Stomach (tissue), 9 donors: Measurements from ENCODE around the gene SPTBN5. TPM values are rescaled to one million over a fixed set of nuclear protein-coding genes. Genes with fewer than 3 reads are reported as not detected.

ENCODE experiments used
- DNase-seq, 2 donors: peaks; one replicate each; pipeline versions ENCODE4 v3.0.0 to v3.0.0-alpha.2; 2013 to 2019
- H3K27ac ChIP-seq, 5 donors: fragments of 200-600 bp in 4 of 5; sonication (generic) in 4 of 5; one replicate each; pipeline ENCODE4 v1.5.1; 2013 to 2019; ENCODE audit warnings: mild to moderate bottlenecking in 1 of 5, moderate library complexity in 1 of 5
- H3K27me3 ChIP-seq, 3 donors: fragments of 200-600 bp; sonication (generic); one replicate each; pipeline ENCODE4 v1.5.1; 2017 to 2019; ENCODE audit warnings: mixed run types in 1 of 3
- H3K36me3 ChIP-seq, 4 donors: fragments of 200-600 bp; sonication (generic); 1 replicate in 3 of 4; 2 replicates in 1 of 4; pipeline ENCODE4 v1.5.1; 2016 to 2019
- H3K4me1 ChIP-seq, 4 donors: fragments of 200-600 bp; sonication (generic); one replicate each; pipeline ENCODE4 v1.5.1; 2016 to 2019
- H3K4me3 ChIP-seq, 4 donors: fragments of 200-600 bp; sonication (generic) in 3 of 4; one replicate each; pipeline ENCODE4 v1.5.1; 2016 to 2019; ENCODE audit warnings: mild to moderate bottlenecking in 1 of 4
- H3K9me3 ChIP-seq, 4 donors: fragments of 200-600 bp; sonication (generic); one replicate each; pipeline ENCODE4 v1.5.1; 2016 to 2019
- CTCF ChIP-seq, 7 experiments: fragments of 450-650 bp in 4 of 7; fragments of 200-600 bp in 3 of 7; sonication (generic) in 3 of 7; IDR thresholded peaks; one replicate each; pipeline ENCODE4 v1.5.1; 2016 to 2019; ENCODE audit warnings: antibody characterized with exemption in 7 of 7, control low read depth in 2 of 7, mild to moderate bottlenecking in 1 of 7
- EP300 ChIP-seq: sonication (generic); formaldehyde crosslinking; IDR thresholded peaks from one replicate; pipeline ENCODE4 v1.6.1; 2017; ENCODE audit warnings: antibody characterized with exemption
- POLR2A ChIP-seq, 4 donors: fragments of 450-650 bp; IDR thresholded peaks; one replicate each; pipeline ENCODE4 v1.6.1; 2016; ENCODE audit warnings: antibody characterized with exemption in 4 of 4, control low read depth in 2 of 4, mild to moderate bottlenecking in 1 of 4, moderate library complexity in 1 of 4
- POLR2AphosphoS5 ChIP-seq, 3 donors: sonication (generic); formaldehyde crosslinking; IDR thresholded peaks; one replicate each; pipeline ENCODE4 v1.6.1; 2016; ENCODE audit warnings: antibody characterized with exemption in 3 of 3
- WGBS, 5 donors: extraction: QIAGEN DNeasy Blood & Tissue Kit in 3 of 5; methylation state at CpG; one replicate each; pipeline versions ENCODE4 v1.1.5 to v1.1.7; 2013 to 2018; 5-methylcytosine and 5-hydroxymethylcytosine counted together
- intact Hi-C: fragments of 100-400 bp; cut with DNase I; formaldehyde crosslinking; loops from one replicate; pipeline ENCODE4 v1.15.1; 2023; ENCODE audit warnings: low total_unique reads
- polyA plus RNA-seq, 3 donors: library from polyadenylated mRNA; stranded (reverse); fragments of 200-250 nt; gene quantifications; one replicate each; pipeline ENCODE4 v1.2.3, GENCODE V29; 2013
- small RNA-seq, 4 donors: library from RNA; depleted of rRNA; stranded (forward); fragments of <200 nt; gene quantifications; one replicate each; pipeline ENCODE3, GENCODE V24; 2016
- total RNA-seq, 5 donors: library from RNA; depleted of rRNA; stranded (reverse); fragments of >200 nt; gene quantifications; one replicate each; pipeline versions ENCODE4 v1.1.0 to v1.2.3, GENCODE V29; 2014 to 2016
- donor health status: healthy with polysubstance abuse.
- donor health status: Bipolar disorder and iron deficiency.
- donor health status: healthy.

The SPTBN5 gene
- total and polyA plus RNA-seq, 8 donors, result 0.29 to 4.9 (median 2.6) TPM; not detected in 1

GRCh38 chr15:41801850-41802455 is 91.9 kb downstream of the SPTBN5 start:
- Histone ChIP-seq H3K27ac (no peak overlapping the region), H3K27me3 (no peaks in the 10 kb centered on the region), H3K4me3 (no peak overlapping the region), H3K4me1 (peaks cover 8 to 40% (median 22%) of the 10 kb centered on the region in 4 donors), H3K9me3 (no peaks in the 10 kb centered on the region), H3K36me3 (peaks cover 0 to 36% (median 29%) of the 10 kb centered on the region in 4 donors)
- no peak for DNase-seq
- intact Hi-C loops, result no loop called here
- WGBS, 5 donors, result 88 to 99% (median 94%) methylated on average over 3 of the region's 3 CpGs
- TF ChIP-seq POLR2A (IDR thresholded peaks at IDR 0.05) (no peak), CTCF (IDR thresholded peaks at IDR 0.05) (no peak), POLR2AphosphoS5 (IDR thresholded peaks at IDR 0.05) (no peak), EP300 (no peak)

GRCh38 chr15:41801185-41801584 is 92.7 kb downstream of the SPTBN5 start:
- 88 to 94% (median 89%) methylated on average over 3 of the region's 3 CpGs for WGBS, 5 donors
- DNase-seq, result no peak

GRCh38 chr15:41799488-41799805 is 94.4 kb downstream of the SPTBN5 start:
- Histone ChIP-seq H3K27me3 (no peaks in the 10 kb centered on the region), H3K27ac (no peak overlapping the region), H3K9me3 (no peaks in the 10 kb centered on the region), H3K4me1 (peaks cover 15 to 36% (median 24%) of the 10 kb centered on the region in 4 donors), H3K4me3 (no peak overlapping the region), H3K36me3 (peaks cover 0 to 30% (median 26%) of the 10 kb centered on the region in 4 donors)
- 82 to 93% (median 89%) methylated on average over 5 of the region's 5 CpGs for WGBS, 5 donors
- no peak for TF ChIP-seq CTCF (IDR thresholded peaks at IDR 0.05)
- TF ChIP-seq POLR2A (IDR thresholded peaks at IDR 0.05), result no peak
- TF ChIP-seq POLR2AphosphoS5 (IDR thresholded peaks at IDR 0.05), result no peak
- no peak for TF ChIP-seq EP300
- DNase-seq, result no peak
- intact Hi-C loops, result no loop called here

More at GRCh38 chr15:41801185-41801584, 92.7 kb downstream of the SPTBN5 start:
- no peak for TF ChIP-seq POLR2AphosphoS5 (IDR thresholded peaks at IDR 0.05)
- no peak for TF ChIP-seq POLR2A (IDR thresholded peaks at IDR 0.05)
- no peak for TF ChIP-seq EP300
- TF ChIP-seq CTCF (IDR thresholded peaks at IDR 0.05), result no peak
- intact Hi-C loops, result no loop called here
- Histone ChIP-seq H3K4me3 (no peak overlapping the region), H3K9me3 (no peaks in the 10 kb centered on the region), H3K27me3 (no peaks in the 10 kb centered on the region), H3K36me3 (peaks cover 0 to 36% (median 29%) of the 10 kb centered on the region in 4 donors), H3K4me1 (peaks cover 10 to 40% (median 25%) of the 10 kb centered on the region in 4 donors), H3K27ac (no peak overlapping the region)

GRCh38 chr15:41798607-41799487 is 95.0 kb downstream of the SPTBN5 start:
- Histone ChIP-seq H3K4me1 (peaks cover 15 to 31% (median 22%) of the 10 kb centered on the region in 4 donors), H3K27me3 (no peaks in the 10 kb centered on the region), H3K36me3 (peaks cover 0 to 30% (median 26%) of the 10 kb centered on the region in 4 donors), H3K27ac (no peak overlapping the region), H3K4me3 (no peak overlapping the region), H3K9me3 (no peaks in the 10 kb centered on the region)
- WGBS, 5 donors, result 81 to 90% (median 88%) methylated on average over 9 of the region's 9 CpGs
- TF ChIP-seq CTCF (IDR thresholded peaks at IDR 0.05) (no peak), POLR2A (IDR thresholded peaks at IDR 0.05) (no peak), EP300 (no peak), POLR2AphosphoS5 (IDR thresholded peaks at IDR 0.05) (no peak)
- DNase-seq, result no peak
- intact Hi-C loops, result no loop called here

Small RNA genes lying within 50 kb of the gene (small RNA-seq; reads per million reads assigned to genes)
- gene JMJD7-PLA2G4B, result 0 to 0.31 (median 0.07) reads per million in 4 donors
- gene MIR4310, result 0 reads per million in 4 donors
- 0 reads per million in 4 donors for gene RNA5SP393

Other genes with a start within 250 kb of the SPTBN5 start
- 10 to 100 TPM; 19.6 to 75.2 (median 47.4) TPM for gene MGA, start 233.6 kb downstream of the SPTBN5 start, total RNA-seq
- 1 to 10 TPM; 2.1 to 2.3 (median 2.2) TPM for gene MGA, start 233.6 kb downstream of the SPTBN5 start, polyA plus RNA-seq
- 10 to 100 TPM in 4 of 5 donors, 1 to 10 TPM in 1; 8.8 to 41.5 (median 22.6) TPM for gene MAPKBP1, start 119.6 kb downstream of the SPTBN5 start, total RNA-seq
- 10 to 100 TPM in 2 of 3 donors, 1 to 10 TPM in 1; 9.0 to 20.5 (median 13.1) TPM for gene MAPKBP1, start 119.6 kb downstream of the SPTBN5 start, polyA plus RNA-seq
- 1 to 10 TPM in 1 of 5 donors, under 1 TPM in 2, not detected in 2; 0.55 to 3.1 (median 0.58) TPM for gene JMJD7, start 66.0 kb downstream of the SPTBN5 start, total RNA-seq
- 10 to 100 TPM; 16.8 to 24.2 (median 22.5) TPM for gene JMJD7, start 66.0 kb downstream of the SPTBN5 start, polyA plus RNA-seq
- gene PLA2G4B, start 55.2 kb downstream of the SPTBN5 start, total RNA-seq, result 10 to 100 TPM in 3 of 5 donors, 1 to 10 TPM in 2; 2.6 to 71.2 (median 22.6) TPM
- 10 to 100 TPM in 1 of 3 donors, 1 to 10 TPM in 2; 4.0 to 38.5 (median 5.3) TPM for gene PLA2G4B, start 55.2 kb downstream of the SPTBN5 start, polyA plus RNA-seq
- 10 to 100 TPM in 4 of 5 donors, 1 to 10 TPM in 1; 9.4 to 86.4 (median 23.1) TPM for gene EHD4, start 78.5 kb upstream of the SPTBN5 start, total RNA-seq
- 10 to 100 TPM in 1 of 3 donors, 1 to 10 TPM in 2; 5.8 to 12.1 (median 9.8) TPM for gene EHD4, start 78.5 kb upstream of the SPTBN5 start, polyA plus RNA-seq
- not detected for gene PLA2G4E, start 127.0 kb upstream of the SPTBN5 start, total RNA-seq
- gene PLA2G4E, start 127.0 kb upstream of the SPTBN5 start, polyA plus RNA-seq, result under 1 TPM in 1 of 3 donors, not detected in 2; 0.78 TPM
- gene PLA2G4D, start 200.5 kb upstream of the SPTBN5 start, total RNA-seq, result 1 to 10 TPM in 2 of 5 donors, not detected in 3; 1.2 to 2.9 TPM
- 1 to 10 TPM in 1 of 3 donors, under 1 TPM in 1, not detected in 1; 0.18 to 3.2 TPM for gene PLA2G4D, start 200.5 kb upstream of the SPTBN5 start, polyA plus RNA-seq